Activated CD4-positive, alpha-beta T cell treated with anti-CD3 and anti-CD28 coated beads, Interleukin-2, amount 10 ng/mL, durations not matched to agents 24 days and 14 days (primary cell): ENCODE measurements around the gene ERG28. TPM values are rescaled to one million over a fixed set of nuclear protein-coding genes. Genes with fewer than 3 reads are reported as not detected.

Experiments
- DNase-seq: peaks from one replicate; pipeline ENCODE4 v3.0.0; 2022
- H3K27ac Mint-ChIP-seq: one replicate; pipeline ENCODE4 v1.8.0; 2022; ENCODE audit warnings: mild to moderate bottlenecking, mixed read lengths
- H3K27me3 Mint-ChIP-seq: one replicate; pipeline ENCODE4 v1.8.0; 2022; ENCODE audit warnings: mixed read lengths
- H3K36me3 Mint-ChIP-seq: one replicate; pipeline ENCODE4 v1.8.0; 2022; ENCODE audit warnings: low read depth, mild to moderate bottlenecking, mixed read lengths
- H3K4me1 Mint-ChIP-seq: one replicate; pipeline ENCODE4 v1.8.0; 2021; ENCODE audit warnings: mixed read lengths
- H3K4me3 Mint-ChIP-seq: one replicate; pipeline ENCODE4 v1.8.0; 2022; ENCODE audit warnings: mild to moderate bottlenecking, moderate library complexity, mixed read lengths
- H3K9me3 Mint-ChIP-seq: one replicate; pipeline ENCODE4 v1.8.0; 2021; ENCODE audit warnings: mixed read lengths
- intact Hi-C: fragments of 100-400 bp; cut with micrococcal nuclease; formaldehyde crosslinking; loops from one replicate; pipeline ENCODE4 v1.15.1; 2023
- total RNA-seq: library from RNA; stranded (reverse); gene quantifications from 2 replicates; pipeline ENCODE4 v1.2.3, GENCODE V29; 2022

ERG28 gene
- total RNA-seq, 1 donor from 2014 or later = 20.3 TPM

DNA sequence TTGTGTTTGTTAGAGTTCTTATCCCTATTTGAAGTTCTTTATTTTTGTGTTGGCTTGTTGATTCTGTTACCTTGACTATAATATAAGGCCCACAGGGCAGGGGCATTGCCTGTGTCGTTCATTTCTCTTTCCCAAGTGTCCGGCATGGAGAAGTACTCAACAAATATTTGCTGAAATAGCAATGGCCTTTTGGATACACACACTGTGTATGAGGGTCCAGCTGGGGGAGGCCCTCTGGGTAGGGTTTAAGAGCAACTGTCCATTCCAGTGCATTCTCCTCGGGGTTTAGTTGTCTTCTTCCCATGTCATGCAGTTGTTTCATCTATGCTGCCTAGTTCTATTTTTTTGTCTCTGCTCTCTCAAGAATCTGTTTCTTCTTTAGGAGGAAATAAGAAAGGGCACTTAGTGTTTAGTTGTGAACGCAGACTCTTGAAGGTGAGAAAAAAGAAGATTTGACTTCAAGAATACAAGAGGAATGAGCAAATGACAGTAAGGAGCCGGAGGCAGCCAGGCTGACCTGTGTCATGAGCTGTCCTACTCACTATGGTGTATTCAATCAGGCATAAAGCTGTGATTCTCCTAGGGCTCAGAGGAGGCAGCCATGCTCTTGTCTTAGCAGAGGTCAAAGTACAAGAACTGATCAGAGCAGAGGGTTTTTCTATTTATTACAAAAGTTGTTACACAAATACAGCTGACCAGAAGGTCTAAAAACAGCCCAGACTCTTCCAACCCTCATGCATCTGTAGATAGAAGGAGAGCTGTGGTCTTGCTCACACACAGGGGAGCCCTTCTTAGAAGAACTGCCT lies 10.2 kb downstream of the ERG28 start:
- Mint-ChIP-seq H3K27ac (no peak overlapping the region), H3K4me3 (no peak overlapping the region), H3K27me3 (no peaks in the 10 kb centered on the region), H3K4me1 (no peaks in the 10 kb centered on the region), H3K9me3 (no peaks in the 10 kb centered on the region), H3K36me3 (peaks cover 48% of the 10 kb centered on the region)
- intact Hi-C loops = no loop called here
- no peak for DNase-seq

GRCh38 chr14:75649773-75650172 lies 10.9 kb downstream of the ERG28 start:
- H3K9me3 Mint-ChIP-seq = no peaks in the 10 kb centered on the region
- no peak overlapping the region for H3K4me3 Mint-ChIP-seq
- peaks cover 45% of the 10 kb centered on the region for H3K36me3 Mint-ChIP-seq
- H3K27me3 Mint-ChIP-seq = no peaks in the 10 kb centered on the region
- no peaks in the 10 kb centered on the region for H3K4me1 Mint-ChIP-seq
- intact Hi-C loops = no loop called here
- DNase-seq = no peak
- no peak overlapping the region for H3K27ac Mint-ChIP-seq

- Mint-ChIP-seq H3K36me3 (peaks cover 44% of the 10 kb centered on the region), H3K27ac (no peak overlapping the region), H3K4me1 (no peaks in the 10 kb centered on the region), H3K4me3 (no peak overlapping the region), H3K9me3 (no peaks in the 10 kb centered on the region), H3K27me3 (no peaks in the 10 kb centered on the region)
- intact Hi-C loops = no loop called here
- no peak for DNase-seq
Measured at GRCh38 chr14:75649337-75649736, 11.3 kb downstream of the ERG28 start.

GRCh38 chr14:75648066-75648838 lies 12.4 kb downstream of the ERG28 start:
- H3K4me3 Mint-ChIP-seq = no peak overlapping the region
- DNase-seq = no peak
- H3K4me1 Mint-ChIP-seq = no peaks in the 10 kb centered on the region
- H3K36me3 Mint-ChIP-seq = peaks cover 36% of the 10 kb centered on the region
- intact Hi-C loops = no loop called here
- no peak overlapping the region for H3K27ac Mint-ChIP-seq
- no peaks in the 10 kb centered on the region for H3K9me3 Mint-ChIP-seq
- no peaks in the 10 kb centered on the region for H3K27me3 Mint-ChIP-seq

GRCh38 chr14:75647640-75648039 lies 13.0 kb downstream of the ERG28 start:
- no peak overlapping the region for H3K27ac Mint-ChIP-seq
- no peaks in the 10 kb centered on the region for H3K27me3 Mint-ChIP-seq
- intact Hi-C loops = no loop called here
- H3K36me3 Mint-ChIP-seq = peaks cover 33% of the 10 kb centered on the region
- H3K9me3 Mint-ChIP-seq = no peaks in the 10 kb centered on the region
- no peaks in the 10 kb centered on the region for H3K4me1 Mint-ChIP-seq
- DNase-seq = no peak
- H3K4me3 Mint-ChIP-seq = no peak overlapping the region

GRCh38 chr14:75646762-75647161 lies 13.9 kb downstream of the ERG28 start:
- H3K36me3 Mint-ChIP-seq = peaks cover 28% of the 10 kb centered on the region
- no peak overlapping the region for H3K4me3 Mint-ChIP-seq
- intact Hi-C loops = no loop called here
- H3K9me3 Mint-ChIP-seq = no peaks in the 10 kb centered on the region
- DNase-seq = no peak
- no peak overlapping the region for H3K27ac Mint-ChIP-seq
- no peaks in the 10 kb centered on the region for H3K27me3 Mint-ChIP-seq
- H3K4me1 Mint-ChIP-seq = no peaks in the 10 kb centered on the region

- H3K4me1 Mint-ChIP-seq = no peaks in the 10 kb centered on the region
- peaks cover 13% of the 10 kb centered on the region for H3K36me3 Mint-ChIP-seq
- H3K4me3 Mint-ChIP-seq = no peak overlapping the region
- no peaks in the 10 kb centered on the region for H3K9me3 Mint-ChIP-seq
- no peaks in the 10 kb centered on the region for H3K27me3 Mint-ChIP-seq
- DNase-seq = no peak
- H3K27ac Mint-ChIP-seq = no peak overlapping the region
- intact Hi-C loops = no loop called here
Measured at GRCh38 chr14:75645056-75645455, 15.6 kb downstream of the ERG28 start.

- Mint-ChIP-seq H3K4me1 (no peaks in the 10 kb centered on the region), H3K36me3 (peaks cover 5% of the 10 kb centered on the region), H3K4me3 (no peak overlapping the region), H3K27me3 (no peaks in the 10 kb centered on the region), H3K9me3 (no peaks in the 10 kb centered on the region), H3K27ac (no peak overlapping the region)
- no peak for DNase-seq
- intact Hi-C loops = no loop called here
Measured at GRCh38 chr14:75643985-75644384, 16.7 kb downstream of the ERG28 start.

GRCh38 chr14:75640876-75641275 lies 19.8 kb downstream of the ERG28 start:
- H3K36me3 Mint-ChIP-seq = no peaks in the 10 kb centered on the region
- H3K9me3 Mint-ChIP-seq = no peaks in the 10 kb centered on the region
- no peaks in the 10 kb centered on the region for H3K27me3 Mint-ChIP-seq
- no peak for DNase-seq
- no peaks in the 10 kb centered on the region for H3K4me1 Mint-ChIP-seq
- intact Hi-C loops = no loop called here
- H3K4me3 Mint-ChIP-seq = no peak overlapping the region
- H3K27ac Mint-ChIP-seq = no peak overlapping the region

GRCh38 chr14:75636100-75636692 lies 24.5 kb downstream of the ERG28 start:
- intact Hi-C loops = no loop called here

GRCh38 chr14:75634848-75635247 lies 25.8 kb downstream of the ERG28 start:
- H3K4me3 Mint-ChIP-seq = no peak overlapping the region
- intact Hi-C loops = no loop called here
- no peaks in the 10 kb centered on the region for H3K9me3 Mint-ChIP-seq
- H3K27me3 Mint-ChIP-seq = no peaks in the 10 kb centered on the region
- H3K27ac Mint-ChIP-seq = no peak overlapping the region
- DNase-seq = no peak
- H3K36me3 Mint-ChIP-seq = no peaks in the 10 kb centered on the region
- H3K4me1 Mint-ChIP-seq = no peaks in the 10 kb centered on the region

More at GRCh38 chr14:75636100-75636692, 24.5 kb downstream of the ERG28 start:
- Mint-ChIP-seq H3K36me3 (no peaks in the 10 kb centered on the region), H3K4me3 (no peak overlapping the region), H3K27me3 (no peaks in the 10 kb centered on the region), H3K4me1 (no peaks in the 10 kb centered on the region), H3K27ac (no peak overlapping the region), H3K9me3 (no peaks in the 10 kb centered on the region)
- no peak for DNase-seq

GRCh38 chr14:75631453-75631831 lies 29.2 kb downstream of the ERG28 start:
- H3K27me3 Mint-ChIP-seq = no peaks in the 10 kb centered on the region

DNA sequence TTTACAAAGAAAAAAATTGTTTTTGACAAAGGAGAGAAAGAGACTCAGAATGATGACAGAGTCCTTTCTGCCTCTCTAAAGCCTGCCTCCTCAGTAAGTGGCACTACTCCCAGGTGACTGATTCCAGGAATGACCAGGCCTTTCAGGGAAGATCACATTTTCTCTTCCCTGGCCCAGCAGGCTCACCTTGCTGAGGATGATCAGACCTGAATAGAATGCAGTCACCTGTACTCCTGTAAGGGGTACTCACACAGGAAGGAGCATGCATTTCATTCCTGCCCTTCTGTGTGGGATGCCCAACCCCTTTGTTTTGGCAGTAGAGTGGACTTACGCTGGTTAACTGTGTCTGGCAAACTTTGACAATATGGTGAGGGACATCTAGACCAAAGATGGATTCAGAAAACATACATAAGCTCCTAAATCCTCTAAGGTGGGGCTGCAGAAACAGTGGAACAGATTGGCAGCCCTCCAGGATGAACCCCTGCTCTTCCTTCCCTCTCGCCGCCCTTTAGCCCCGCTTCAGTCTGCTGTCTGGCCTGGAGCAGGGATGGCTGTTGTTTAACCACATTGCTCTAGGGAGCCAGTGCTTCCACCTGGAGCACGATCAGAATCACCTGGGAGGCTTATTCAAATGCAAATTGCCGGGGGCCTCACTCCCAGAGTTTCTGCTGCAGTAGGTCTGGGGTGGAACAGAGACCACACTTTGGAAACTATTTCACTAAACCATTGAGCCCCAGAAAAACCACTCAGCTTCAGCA lies 29.8 kb downstream of the ERG28 start:
- intact Hi-C loops = no loop called here
- Mint-ChIP-seq H3K27me3 (no peaks in the 10 kb centered on the region), H3K4me1 (no peaks in the 10 kb centered on the region), H3K9me3 (no peaks in the 10 kb centered on the region), H3K27ac (no peak overlapping the region), H3K36me3 (no peaks in the 10 kb centered on the region), H3K4me3 (no peak overlapping the region)
- DNase-seq = no peak

More at GRCh38 chr14:75631453-75631831, 29.2 kb downstream of the ERG28 start:
- intact Hi-C loops = no loop called here
- DNase-seq = no peak
- Mint-ChIP-seq H3K36me3 (no peaks in the 10 kb centered on the region), H3K4me1 (no peaks in the 10 kb centered on the region), H3K27ac (no peak overlapping the region), H3K4me3 (no peak overlapping the region), H3K9me3 (no peaks in the 10 kb centered on the region)
